ENCODE measurements around the gene STXBP1. TPM values are rescaled to one million over a fixed set of nuclear protein-coding genes. Genes with fewer than 3 reads are reported as not detected.

STXBP1 gene
- total RNA-seq, 1 donor from 2014 or later, result 12.0 TPM

DNA sequence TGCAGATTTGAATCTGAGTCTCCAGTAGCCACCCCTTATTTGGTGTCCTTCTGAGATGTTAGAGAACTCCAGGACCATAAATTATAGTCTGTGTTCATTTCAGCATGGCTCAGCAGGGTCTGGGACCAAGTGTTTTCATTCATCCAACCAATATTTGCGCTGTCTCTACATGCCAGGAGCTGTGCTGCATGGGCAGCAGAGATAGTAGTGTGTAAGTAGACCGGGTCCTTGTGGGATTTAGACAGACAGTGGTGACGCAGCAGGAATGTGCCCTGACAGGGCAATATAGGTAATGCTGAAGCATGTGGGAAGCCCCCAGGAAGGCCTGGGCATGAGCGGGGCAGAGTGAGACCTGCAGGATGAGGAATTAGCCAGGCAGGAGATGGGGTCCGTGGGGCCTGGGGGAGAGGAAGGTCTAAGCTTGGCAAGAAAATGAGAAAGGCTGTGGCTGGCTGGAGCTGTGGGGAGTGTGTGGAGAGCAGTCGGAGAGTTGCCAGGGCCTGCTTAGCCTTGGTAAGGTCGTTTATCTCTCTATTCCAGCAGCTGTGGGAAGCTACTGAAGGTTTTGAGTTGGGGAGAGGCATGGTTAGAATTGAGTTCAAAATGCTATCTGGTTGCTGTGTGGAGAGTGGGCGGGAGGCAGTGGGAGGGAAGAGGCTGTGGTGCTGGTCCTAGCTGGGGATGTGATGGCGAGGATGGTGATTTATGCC, 16.8 kb downstream of the STXBP1 start:
- Histone ChIP-seq H3K27ac (no peak overlapping the region), H3K4me3 (no peak overlapping the region), H3K79me2 (ENCODE audit: low read depth) (no peaks in the 10 kb centered on the region), H3K4me2 (no peak overlapping the region), H3K4me1 (peaks cover 14% of the 10 kb centered on the region), H4K20me1 (ENCODE audit: low read depth) (peaks cover 39% of the 10 kb centered on the region), H2AFZ (replicated peaks) (no peak overlapping the region), H3K36me3 (no peaks in the 10 kb centered on the region), H3K9ac (no peak overlapping the region), H3K9me3 (ENCODE audit: low read depth) (no peaks in the 10 kb centered on the region), H3F3A (ENCODE audit: low read depth) (no peaks in the 10 kb centered on the region), H3K27me3 (no peaks in the 10 kb centered on the region)
- H3K36me3 Mint-ChIP-seq, result peaks cover 5% of the 10 kb centered on the region
- TF ChIP-seq EZH2phosphoT487 (IDR thresholded peaks at IDR 0.05), result no peak
- TF ChIP-seq EZH2 (IDR thresholded peaks at IDR 0.05), result no peak
- TF ChIP-seq, protein P1, sequence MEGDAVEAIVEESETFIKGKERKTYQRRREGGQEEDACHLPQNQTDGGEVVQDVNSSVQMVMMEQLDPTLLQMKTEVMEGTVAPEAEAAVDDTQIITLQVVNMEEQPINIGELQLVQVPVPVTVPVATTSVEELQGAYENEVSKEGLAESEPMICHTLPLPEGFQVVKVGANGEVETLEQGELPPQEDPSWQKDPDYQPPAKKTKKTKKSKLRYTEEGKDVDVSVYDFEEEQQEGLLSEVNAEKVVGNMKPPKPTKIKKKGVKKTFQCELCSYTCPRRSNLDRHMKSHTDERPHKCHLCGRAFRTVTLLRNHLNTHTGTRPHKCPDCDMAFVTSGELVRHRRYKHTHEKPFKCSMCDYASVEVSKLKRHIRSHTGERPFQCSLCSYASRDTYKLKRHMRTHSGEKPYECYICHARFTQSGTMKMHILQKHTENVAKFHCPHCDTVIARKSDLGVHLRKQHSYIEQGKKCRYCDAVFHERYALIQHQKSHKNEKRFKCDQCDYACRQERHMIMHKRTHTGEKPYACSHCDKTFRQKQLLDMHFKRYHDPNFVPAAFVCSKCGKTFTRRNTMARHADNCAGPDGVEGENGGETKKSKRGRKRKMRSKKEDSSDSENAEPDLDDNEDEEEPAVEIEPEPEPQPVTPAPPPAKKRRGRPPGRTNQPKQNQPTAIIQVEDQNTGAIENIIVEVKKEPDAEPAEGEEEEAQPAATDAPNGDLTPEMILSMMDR (IDR thresholded peaks at IDR 0.05), result no peak
- no peaks in the 10 kb centered on the region for H3K9me3 Mint-ChIP-seq
- no peak for DNase-seq (ENCODE audit: low spot score)
- peaks cover 16% of the 10 kb centered on the region for H3K4me1 Mint-ChIP-seq
- H3K4me3 Mint-ChIP-seq, result no peak overlapping the region
- H3K27me3 Mint-ChIP-seq (ENCODE audit: insufficient read depth, low read depth), result no peaks in the 10 kb centered on the region
- no peak overlapping the region for H3K27ac Mint-ChIP-seq

DNA sequence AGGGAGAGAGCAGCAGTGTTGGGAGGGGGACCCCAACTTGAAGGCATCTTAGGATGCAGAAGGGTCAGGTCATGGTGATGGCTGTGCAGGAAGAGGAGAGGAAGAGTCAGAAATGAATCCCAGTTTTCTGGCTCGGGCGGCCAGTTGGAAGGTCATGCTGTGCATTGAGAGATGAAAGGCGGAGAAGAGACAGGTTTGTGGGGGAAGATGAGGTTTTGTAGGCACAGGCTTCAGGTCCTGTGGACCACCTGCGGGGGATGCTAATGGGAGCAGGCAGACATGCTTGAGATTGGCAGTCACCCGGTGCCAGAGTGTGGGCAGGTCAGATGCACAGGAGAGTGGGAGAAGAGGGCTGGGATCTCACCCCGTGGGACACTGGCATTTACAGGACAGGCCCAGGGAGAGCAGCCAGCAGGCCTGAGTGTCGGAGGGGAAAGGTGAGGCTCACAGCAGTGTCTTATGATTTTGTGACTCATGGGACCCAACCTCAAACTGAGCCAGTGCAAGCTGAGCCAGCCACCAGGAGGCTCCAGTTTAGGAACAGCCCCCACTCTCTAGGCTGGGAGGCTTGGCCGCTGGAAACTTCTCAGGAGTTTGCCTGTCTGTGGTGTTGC, 17.5 kb downstream of the STXBP1 start:
- Histone ChIP-seq H2AFZ (replicated peaks) (no peak overlapping the region), H3K4me2 (no peak overlapping the region), H3K4me3 (no peak overlapping the region), H3K4me1 (peaks cover 17% of the 10 kb centered on the region), H4K20me1 (ENCODE audit: low read depth) (peaks cover 43% of the 10 kb centered on the region), H3K79me2 (ENCODE audit: low read depth) (no peaks in the 10 kb centered on the region), H3K9ac (no peak overlapping the region), H3K9me3 (ENCODE audit: low read depth) (no peaks in the 10 kb centered on the region), H3K27me3 (no peaks in the 10 kb centered on the region), H3K27ac (no peak overlapping the region), H3K36me3 (no peaks in the 10 kb centered on the region), H3F3A (ENCODE audit: low read depth) (no peaks in the 10 kb centered on the region)
- H3K9me3 Mint-ChIP-seq, result no peaks in the 10 kb centered on the region
- no peak for DNase-seq (ENCODE audit: low spot score)
- peaks cover 21% of the 10 kb centered on the region for H3K4me1 Mint-ChIP-seq
- no peak for TF ChIP-seq EZH2 (IDR thresholded peaks at IDR 0.05)
- TF ChIP-seq EZH2phosphoT487 (IDR thresholded peaks at IDR 0.05), result no peak
- TF ChIP-seq, protein P1 (IDR thresholded peaks at IDR 0.05), result peak; percentile 15
- H3K36me3 Mint-ChIP-seq, result peaks cover 5% of the 10 kb centered on the region
- H3K4me3 Mint-ChIP-seq, result no peak overlapping the region
- no peaks in the 10 kb centered on the region for H3K27me3 Mint-ChIP-seq (ENCODE audit: insufficient read depth, low read depth)
- H3K27ac Mint-ChIP-seq, result no peak overlapping the region

DNA sequence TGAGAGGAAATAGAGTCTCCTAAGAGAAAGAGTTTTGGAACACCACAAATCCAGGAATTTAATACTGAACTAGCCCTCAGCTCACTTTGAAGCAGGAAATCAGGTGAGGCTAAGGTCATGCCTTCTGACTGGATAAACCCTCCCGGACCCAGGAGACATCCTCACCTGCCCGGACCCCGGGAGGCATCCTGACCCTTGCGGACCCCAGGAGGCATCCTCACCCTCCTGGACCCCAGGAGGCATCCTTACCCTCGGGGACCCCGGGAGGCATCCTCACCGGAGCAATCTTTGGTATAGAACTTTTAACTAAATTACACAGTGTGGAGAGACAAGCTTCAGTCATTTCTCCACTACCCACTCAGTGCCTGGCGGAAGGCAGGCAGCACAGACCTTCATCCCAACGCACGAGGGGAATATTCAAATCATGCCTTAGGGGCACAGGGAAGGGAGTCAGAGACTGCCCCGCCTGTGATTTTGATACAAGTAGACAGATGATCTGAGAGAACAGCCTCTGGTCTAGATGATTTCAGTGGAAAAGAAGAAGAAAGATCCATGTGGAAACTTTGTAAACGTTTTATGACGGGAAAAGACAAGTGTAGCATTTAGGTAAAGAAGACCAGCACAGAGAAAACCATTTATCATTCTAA, 21.3 kb downstream of the STXBP1 start:
- TF ChIP-seq EZH2 (IDR thresholded peaks at IDR 0.05) (no peak), EZH2phosphoT487 (IDR thresholded peaks at IDR 0.05) (no peak)
- TF ChIP-seq, protein P1 (IDR thresholded peaks at IDR 0.05), result no peak
- H3K27ac ChIP-seq, result no peak overlapping the region

More for the DNA sequence above, 21.3 kb downstream of the STXBP1 start:
- Histone ChIP-seq H3K79me2 (ENCODE audit: low read depth) (peaks cover under 1% of the 10 kb centered on the region), H3K36me3 (no peaks in the 10 kb centered on the region), H3K4me1 (peaks cover 17% of the 10 kb centered on the region), H4K20me1 (ENCODE audit: low read depth) (peaks cover 45% of the 10 kb centered on the region), H3K9ac (no peak overlapping the region), H3K4me2 (no peak overlapping the region), H3K9me3 (ENCODE audit: low read depth) (no peaks in the 10 kb centered on the region), H3F3A (ENCODE audit: low read depth) (no peaks in the 10 kb centered on the region), H2AFZ (replicated peaks) (no peak overlapping the region), H3K4me3 (no peak overlapping the region), H3K27me3 (no peaks in the 10 kb centered on the region)
- Mint-ChIP-seq H3K36me3 (peaks cover 5% of the 10 kb centered on the region), H3K4me3 (no peak overlapping the region), H3K4me1 (peaks cover 21% of the 10 kb centered on the region), H3K27me3 (ENCODE audit: insufficient read depth, low read depth) (no peaks in the 10 kb centered on the region), H3K27ac (peak overlapping the region; percentile 4), H3K9me3 (no peaks in the 10 kb centered on the region)
- no peak for DNase-seq (ENCODE audit: low spot score)

Measured in neural progenitor cell (in vitro differentiated cells).